ENCODE results near the gene HIVEP3. TPM values are rescaled to one million over a fixed set of nuclear protein-coding genes. Genes with fewer than 3 reads are reported as not detected.

HIVEP3 gene
- total and polyA plus RNA-seq, 2 donors (not counting 1 experiment from before 2014, with no cell fraction given): 2.0 to 5.1 TPM

DNA sequence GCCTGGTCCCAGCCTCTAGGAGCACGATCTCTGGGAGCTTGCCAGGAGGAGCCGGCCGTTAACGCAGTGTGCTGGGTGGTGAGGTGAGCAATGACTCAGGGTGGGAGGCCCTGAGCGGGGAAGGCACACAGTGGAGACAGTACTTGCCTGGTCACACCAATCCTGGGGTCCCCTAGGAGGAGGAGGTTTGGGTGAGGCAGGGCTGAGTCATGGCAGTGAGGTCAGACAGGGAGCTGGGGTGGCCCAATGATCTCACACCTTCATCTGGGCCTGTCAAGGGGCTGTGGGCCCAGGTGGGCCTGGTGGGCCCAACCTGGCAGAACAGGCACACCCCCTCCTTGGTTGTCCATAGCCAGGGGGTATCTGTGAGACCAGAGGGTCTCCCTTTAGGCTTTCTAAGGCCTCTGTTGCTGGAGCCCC is 425.6 kb downstream of the HIVEP3 start:
- Mint-ChIP-seq H3K27ac (no peak overlapping the region), H3K27me3 (peaks cover 38% of the 10 kb centered on the region), H3K9me3 (ENCODE audit: insufficient read depth) (no peaks in the 10 kb centered on the region), H3K4me3 (no peak overlapping the region), H3K4me1 (peaks cover 7% of the 10 kb centered on the region)
- ChIA-PET CTCF (no interaction called here), POLR2A (no interaction called here)
- Histone ChIP-seq H3K27ac (ENCODE audit: low read length in 2 of 2) (no peak overlapping the region), H3K9me3 (ENCODE audit: control extremely low read depth in 1 of 3, control insufficient read depth in 2 of 3, insufficient read depth in 1 of 3, low read length in 2 of 3) (no peaks in the 10 kb centered on the region), H3K9ac (ENCODE audit: low read length) (no peak overlapping the region), H2AFZ (ENCODE audit: insufficient read depth, low read depth, low read length, poor library complexity, severe bottlenecking) (no peak overlapping the region), H3K79me2 (ENCODE audit: control insufficient read depth, insufficient read depth, low read length) (no peaks in the 10 kb centered on the region), H3K4me1 (ENCODE audit: control insufficient read depth in 2 of 2, insufficient read depth in 2 of 2, low read length in 2 of 2) (peaks cover 5 to 8% of the 10 kb centered on the region in 2 donors), H3K4me2 (replicated peaks; ENCODE audit: low read depth, low read length, poor library complexity, severe bottlenecking) (no peak overlapping the region), H4K20me1 (ENCODE audit: control insufficient read depth, insufficient read depth, low read length, poor library complexity, severe bottlenecking) (no peaks in the 10 kb centered on the region), H3K4me3 (ENCODE audit: control extremely low read depth in 1 of 5, extremely low read depth in 1 of 5, insufficient read depth in 1 of 5, low read depth in 2 of 5, low read length in 4 of 5) (no peak overlapping the region), H3K27me3 (replicated peaks in 1 of 4; ENCODE audit: control extremely low read depth in 1 of 4, control insufficient read depth in 3 of 4, insufficient read depth in 4 of 4, low read length in 3 of 4) (peaks cover 0 to 19% (median 5%) of the 10 kb centered on the region in 4 experiments), H3K36me3 (replicated peaks in 1 of 2; ENCODE audit: control extremely low read depth in 1 of 2, control insufficient read depth in 1 of 2, extremely low read depth in 1 of 2, insufficient read depth in 2 of 2, low read length in 1 of 2) (no peaks in the 10 kb centered on the region)
- intact Hi-C loops (cut with micrococcal nuclease): no loop called here
- ATAC-seq (ENCODE audit: low read depth): no peak
- TF ChIP-seq, protein P1, sequence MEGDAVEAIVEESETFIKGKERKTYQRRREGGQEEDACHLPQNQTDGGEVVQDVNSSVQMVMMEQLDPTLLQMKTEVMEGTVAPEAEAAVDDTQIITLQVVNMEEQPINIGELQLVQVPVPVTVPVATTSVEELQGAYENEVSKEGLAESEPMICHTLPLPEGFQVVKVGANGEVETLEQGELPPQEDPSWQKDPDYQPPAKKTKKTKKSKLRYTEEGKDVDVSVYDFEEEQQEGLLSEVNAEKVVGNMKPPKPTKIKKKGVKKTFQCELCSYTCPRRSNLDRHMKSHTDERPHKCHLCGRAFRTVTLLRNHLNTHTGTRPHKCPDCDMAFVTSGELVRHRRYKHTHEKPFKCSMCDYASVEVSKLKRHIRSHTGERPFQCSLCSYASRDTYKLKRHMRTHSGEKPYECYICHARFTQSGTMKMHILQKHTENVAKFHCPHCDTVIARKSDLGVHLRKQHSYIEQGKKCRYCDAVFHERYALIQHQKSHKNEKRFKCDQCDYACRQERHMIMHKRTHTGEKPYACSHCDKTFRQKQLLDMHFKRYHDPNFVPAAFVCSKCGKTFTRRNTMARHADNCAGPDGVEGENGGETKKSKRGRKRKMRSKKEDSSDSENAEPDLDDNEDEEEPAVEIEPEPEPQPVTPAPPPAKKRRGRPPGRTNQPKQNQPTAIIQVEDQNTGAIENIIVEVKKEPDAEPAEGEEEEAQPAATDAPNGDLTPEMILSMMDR (IDR thresholded peaks at IDR 0.05): no peak
- no peak for TF ChIP-seq EZH2 (IDR thresholded peaks at IDR 0.05; ENCODE audit: borderline replicate concordance, insufficient read depth, low read depth, low read length, poor library complexity, severe bottlenecking)
- WGBS (ENCODE audit: insufficient coverage): 79% methylated on average over 4 of the region's 5 CpGs
- no peak for DNase-seq

DNA sequence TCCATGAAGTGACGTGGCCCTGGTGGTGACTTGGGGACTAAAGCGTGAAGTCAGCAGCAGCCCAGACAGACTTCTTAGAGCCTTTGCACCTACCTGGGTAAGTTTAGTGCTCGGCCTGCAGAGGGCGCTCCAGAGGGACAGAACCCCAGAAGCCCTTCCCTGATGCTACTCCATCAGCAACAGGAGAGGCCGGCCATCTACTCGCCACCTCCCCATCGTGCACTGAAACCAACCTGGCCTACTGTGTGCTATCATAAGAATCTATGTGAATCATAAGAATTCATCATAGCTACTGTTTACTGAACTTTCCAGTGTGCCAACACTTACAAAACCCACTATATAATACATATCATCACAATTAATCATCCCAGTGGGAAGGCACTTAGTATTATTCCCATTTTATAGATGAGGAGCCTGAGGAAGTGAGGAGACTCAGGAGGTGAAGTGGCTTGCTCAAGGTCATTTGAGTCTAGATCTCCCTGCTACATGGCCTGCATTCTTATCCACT is 426.3 kb downstream of the HIVEP3 start:
- Histone ChIP-seq H3K27me3 (replicated peaks in 1 of 4; ENCODE audit: control extremely low read depth in 1 of 4, control insufficient read depth in 3 of 4, insufficient read depth in 4 of 4, low read length in 3 of 4) (peaks cover 0 to 27% (median 5%) of the 10 kb centered on the region in 4 experiments), H2AFZ (ENCODE audit: insufficient read depth, low read depth, low read length, poor library complexity, severe bottlenecking) (no peak overlapping the region), H3K27ac (ENCODE audit: low read length in 2 of 2) (no peak overlapping the region), H3K4me1 (ENCODE audit: control insufficient read depth in 2 of 2, insufficient read depth in 2 of 2, low read length in 2 of 2) (peaks cover 5 to 8% of the 10 kb centered on the region in 2 donors), H3K9me3 (ENCODE audit: control extremely low read depth in 1 of 3, control insufficient read depth in 2 of 3, insufficient read depth in 1 of 3, low read length in 2 of 3) (no peaks in the 10 kb centered on the region), H4K20me1 (ENCODE audit: control insufficient read depth, insufficient read depth, low read length, poor library complexity, severe bottlenecking) (no peaks in the 10 kb centered on the region), H3K4me2 (replicated peaks; ENCODE audit: low read depth, low read length, poor library complexity, severe bottlenecking) (no peak overlapping the region), H3K36me3 (replicated peaks in 1 of 2; ENCODE audit: control extremely low read depth in 1 of 2, control insufficient read depth in 1 of 2, extremely low read depth in 1 of 2, insufficient read depth in 2 of 2, low read length in 1 of 2) (no peaks in the 10 kb centered on the region), H3K79me2 (ENCODE audit: control insufficient read depth, insufficient read depth, low read length) (no peaks in the 10 kb centered on the region), H3K9ac (ENCODE audit: low read length) (no peak overlapping the region), H3K4me3 (ENCODE audit: control extremely low read depth in 1 of 5, extremely low read depth in 1 of 5, insufficient read depth in 1 of 5, low read depth in 2 of 5, low read length in 4 of 5) (no peak overlapping the region)
- TF ChIP-seq, protein P1 (IDR thresholded peaks at IDR 0.05): peak; percentile 19
- no peak for TF ChIP-seq EZH2 (IDR thresholded peaks at IDR 0.05; ENCODE audit: borderline replicate concordance, insufficient read depth, low read depth, low read length, poor library complexity, severe bottlenecking)
- POLR2A ChIA-PET: no interaction called here
- H3K27ac Mint-ChIP-seq: no peak overlapping the region
- CTCF ChIA-PET: no interaction called here
- no peak overlapping the region for H3K4me3 Mint-ChIP-seq
- intact Hi-C loops (cut with micrococcal nuclease): no loop called here
- peaks cover 7% of the 10 kb centered on the region for H3K4me1 Mint-ChIP-seq
- ATAC-seq (ENCODE audit: low read depth) (no peak), DNase-seq (no peak)
- H3K27me3 Mint-ChIP-seq: peaks cover 40% of the 10 kb centered on the region
- 65% methylated on average over 7 of the region's 7 CpGs for WGBS (ENCODE audit: insufficient coverage)
- H3K9me3 Mint-ChIP-seq (ENCODE audit: insufficient read depth): no peaks in the 10 kb centered on the region
